ENCODE data around the gene RNF151. TPM values are rescaled to one million over a fixed set of nuclear protein-coding genes. Genes with fewer than 3 reads are reported as not detected.
"Not testable (repeated sequence)": the region's sequence is repeated elsewhere in the genome, so short reads cannot be mapped to it uniquely, and the experiment has no call there.

The RNF151 gene, protein sequence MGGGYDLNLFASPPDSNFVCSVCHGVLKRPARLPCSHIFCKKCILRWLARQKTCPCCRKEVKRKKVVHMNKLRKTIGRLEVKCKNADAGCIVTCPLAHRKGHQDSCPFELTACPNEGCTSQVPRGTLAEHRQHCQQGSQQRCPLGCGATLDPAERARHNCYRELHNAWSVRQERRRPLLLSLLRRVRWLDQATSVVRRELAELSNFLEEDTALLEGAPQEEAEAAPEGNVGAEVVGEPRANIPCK
- total RNA-seq: not detected in 2 replicates

- no peak for DNase-seq (ENCODE audit: low read depth in 2 of 2)
These were observed at the start of gene RNF151 for GRCh38 chr16:1966460-1966859. RNF151 (plus strand) TSS chr16:1966856; CDS start chr16:1966882, 26 bp downstream.

- DNase-seq (ENCODE audit: low read depth in 2 of 2): no peak
These were observed 49.5 kb upstream of the RNF151 start for GRCh38 chr16:1917056-1917664.

GRCh38 chr16:1917665-1918350, 48.8 kb upstream of the RNF151 start:
- no peak for DNase-seq (ENCODE audit: low read depth in 2 of 2)

DNA sequence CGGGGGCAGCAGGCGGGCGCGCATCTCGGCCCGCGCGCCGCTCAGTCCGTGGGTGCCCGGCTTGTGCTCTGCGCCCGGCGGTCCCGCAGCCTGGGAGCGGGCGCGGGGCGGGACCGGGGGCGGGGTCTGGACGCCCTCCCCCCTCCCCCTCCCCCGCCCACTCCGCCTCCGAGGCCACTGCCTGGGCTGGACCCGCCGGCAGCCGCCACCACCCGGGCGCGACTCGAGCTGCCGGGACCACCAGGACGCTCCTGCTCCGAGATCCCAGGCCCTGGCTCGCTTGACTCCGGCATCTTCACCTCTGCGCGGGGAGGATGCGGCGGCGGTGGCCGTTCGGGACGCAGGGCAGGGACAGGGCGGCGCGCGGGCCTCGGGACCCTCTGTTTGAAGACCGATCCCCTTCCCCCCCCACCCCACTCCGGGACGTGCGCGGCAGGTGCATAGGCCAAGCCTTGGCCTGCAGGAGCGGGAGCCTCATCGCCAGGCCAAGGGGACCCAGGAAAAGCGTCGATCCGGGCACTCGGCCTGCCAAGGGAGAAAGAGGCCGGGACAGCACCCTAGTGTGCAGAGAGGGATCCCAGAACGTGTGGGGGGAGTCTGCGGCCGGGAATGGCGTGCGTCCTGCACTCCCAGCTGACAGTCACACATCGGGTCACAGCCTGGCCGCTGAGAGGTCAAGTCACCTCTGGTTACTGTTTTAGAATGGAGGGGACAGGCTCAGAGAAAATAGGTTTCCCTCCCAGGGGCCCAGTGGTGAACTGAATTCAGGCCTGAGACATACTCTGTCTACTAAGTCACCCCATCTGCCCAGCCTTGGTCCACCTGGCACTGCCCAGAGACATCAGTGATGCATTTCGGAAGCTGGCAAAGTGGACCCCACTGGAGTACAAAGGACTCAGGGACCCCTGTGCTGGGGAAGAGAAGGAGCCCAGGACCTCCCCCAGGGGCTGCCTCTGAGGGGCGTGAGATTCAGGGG, 48.0 kb upstream of the RNF151 start, which contains the start of gene HS3ST6:
Gene HS3ST6 (minus strand): TSS at position 65 of the 976 bp plus-strand sequence. CDS start 92 bp downstream, outside the sequence.
- DNase-seq (ENCODE audit: low read depth in 2 of 2): no peak

GRCh38 chr16:1919327-1919998, 47.2 kb upstream of the RNF151 start:
- no peak for DNase-seq (ENCODE audit: low read depth in 2 of 2)

GRCh38 chr16:1920122-1920521, 46.5 kb upstream of the RNF151 start:
- DNase-seq (ENCODE audit: low read depth in 2 of 2): not testable (repeated sequence)

- peak; percentile 20 to 21 for DNase-seq (ENCODE audit: low read depth in 2 of 2)
These were observed 45.9 kb upstream of the RNF151 start for GRCh38 chr16:1920727-1921171.

- no peak for DNase-seq (ENCODE audit: low read depth in 2 of 2)
These were observed 44.3 kb upstream of the RNF151 start for GRCh38 chr16:1922357-1922756.

- DNase-seq (ENCODE audit: low read depth in 2 of 2): peak in 1 of 2 donors; percentile 48
These were observed 43.2 kb upstream of the RNF151 start for GRCh38 chr16:1923299-1924034.

DNA sequence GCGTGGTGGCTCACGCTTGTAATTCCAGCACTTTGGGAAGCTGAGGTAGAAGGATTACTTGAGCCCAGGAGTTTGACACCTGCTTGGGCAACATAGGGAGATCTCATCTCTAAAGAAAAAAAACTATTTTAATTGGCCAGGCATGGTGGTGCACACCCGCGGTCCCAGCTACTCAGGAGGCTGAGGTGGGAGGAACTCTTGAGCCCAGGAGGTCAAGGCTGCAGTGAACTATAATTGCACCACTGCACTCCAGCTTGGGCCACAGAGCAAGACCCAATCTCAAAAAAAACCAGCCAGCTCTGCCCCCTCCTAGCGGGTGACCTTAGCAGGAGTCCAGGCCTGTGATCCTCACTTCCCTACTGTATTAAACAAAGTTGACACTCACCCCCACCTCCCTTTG, 42.6 kb upstream of the RNF151 start:
- DNase-seq (ENCODE audit: low read depth in 2 of 2): no peak

GRCh38 chr16:1926271-1926670, 40.4 kb upstream of the RNF151 start:
- no peak for DNase-seq (ENCODE audit: low read depth in 2 of 2)

DNA sequence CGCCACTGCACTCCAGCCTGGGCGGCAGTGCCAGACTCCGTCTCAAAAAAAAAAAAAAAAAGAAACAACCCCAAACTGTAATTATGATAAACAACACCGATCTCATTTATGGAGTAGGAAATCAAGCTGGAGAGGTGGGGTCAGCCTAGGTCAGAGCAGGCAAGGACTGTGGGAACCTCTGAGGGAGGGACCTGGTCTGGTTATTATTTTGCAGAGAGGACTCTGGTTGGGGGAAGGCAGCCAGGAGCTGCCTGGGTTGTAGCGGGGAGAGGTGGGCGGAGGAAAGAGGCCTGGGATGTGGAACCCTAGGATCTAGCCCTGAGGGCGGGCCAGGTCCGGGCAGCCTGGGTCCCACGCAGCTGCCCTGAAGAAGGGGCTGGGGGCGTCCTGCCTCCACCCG, 37.6 kb upstream of the RNF151 start:
- peak in 1 of 2 donors; percentile 26 for DNase-seq (ENCODE audit: low read depth in 2 of 2)

GRCh38 chr16:1929578-1930337, 36.9 kb upstream of the RNF151 start:
- DNase-seq (ENCODE audit: low read depth in 2 of 2): peak; percentile 83 to 91

GRCh38 chr16:1930338-1930720, 36.3 kb upstream of the RNF151 start:
- no peak for DNase-seq (ENCODE audit: low read depth in 2 of 2)

GRCh38 chr16:1932050-1933028, 34.3 kb upstream of the RNF151 start:
- DNase-seq (ENCODE audit: low read depth in 2 of 2): peak in 1 of 2 donors; percentile 38

- no peak for DNase-seq (ENCODE audit: low read depth in 2 of 2)
These were observed 33.5 kb upstream of the RNF151 start for GRCh38 chr16:1933097-1933661.

DNA sequence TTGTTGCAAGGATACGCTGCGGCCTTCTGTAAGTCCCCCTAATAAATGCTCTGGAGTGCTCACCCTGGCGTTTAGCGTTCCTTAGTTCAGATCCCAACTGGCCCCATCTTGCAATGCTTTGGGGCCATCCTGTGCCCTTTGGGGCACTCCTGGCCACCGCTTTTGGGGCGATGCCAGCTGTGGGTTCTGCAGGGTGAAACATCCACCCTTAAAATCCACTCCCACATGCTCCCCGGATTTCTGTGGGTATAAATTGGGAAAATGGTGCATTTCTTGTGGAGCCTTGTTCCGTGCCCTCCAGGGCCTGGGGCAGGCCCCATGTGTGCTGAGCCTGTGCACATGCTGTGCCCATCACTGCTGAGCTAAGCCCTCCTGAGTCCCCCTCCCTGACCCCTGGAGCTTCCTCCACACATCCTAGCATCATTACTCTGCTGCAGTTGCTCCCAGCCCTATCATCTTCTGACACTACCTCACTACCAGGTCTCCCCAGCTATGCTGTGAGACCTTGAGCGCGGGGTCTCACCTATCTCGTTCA, 29.6 kb upstream of the RNF151 start:
- no peak for DNase-seq (ENCODE audit: low read depth in 2 of 2)
